ENCODE data around the gene INPP5D. TPM values are rescaled to one million over a fixed set of nuclear protein-coding genes. Genes with fewer than 3 reads are reported as not detected.

The INPP5D gene
- total RNA-seq, 4 donors from 2014 or later, result 11.6 to 333 (median 26.2) TPM

DNA sequence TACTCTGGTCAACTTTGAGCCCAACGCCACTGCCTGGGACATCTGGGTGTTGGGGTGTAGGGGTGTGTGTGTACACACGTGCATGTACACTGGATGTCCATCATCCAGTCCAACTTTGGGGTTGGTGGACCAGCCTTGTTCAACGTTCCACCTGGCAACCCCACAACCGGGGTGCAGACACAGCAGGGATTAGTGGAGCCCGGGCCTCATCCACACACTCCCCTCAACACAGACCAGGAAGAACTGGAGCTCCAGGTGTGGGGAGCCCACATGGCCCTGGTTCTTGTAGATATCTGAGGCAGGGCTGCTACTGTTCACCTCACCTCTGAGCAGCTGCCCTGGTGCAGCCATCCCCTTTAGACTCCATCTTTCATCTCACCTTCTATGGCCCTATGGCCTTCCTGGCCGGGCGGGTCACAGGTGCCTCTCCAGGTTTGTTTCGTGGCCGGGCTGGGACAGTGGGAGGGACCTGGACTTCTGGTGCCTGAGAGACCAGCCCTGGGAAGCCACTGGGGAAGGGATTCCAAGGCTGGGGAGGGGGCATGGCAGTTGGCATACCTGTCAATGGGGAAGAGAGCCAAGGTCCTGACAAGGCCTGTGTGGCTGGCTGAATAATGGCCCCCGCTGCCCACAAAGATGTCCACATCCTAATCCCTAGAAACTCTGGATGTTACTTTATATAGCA, 20.2 kb upstream of the INPP5D start:
- H3K4me1 ChIP-seq, result no peaks in the 10 kb centered on the region
- no peak for TF ChIP-seq POLR2A (IDR thresholded peaks at IDR 0.05)
- TF ChIP-seq, protein P1, sequence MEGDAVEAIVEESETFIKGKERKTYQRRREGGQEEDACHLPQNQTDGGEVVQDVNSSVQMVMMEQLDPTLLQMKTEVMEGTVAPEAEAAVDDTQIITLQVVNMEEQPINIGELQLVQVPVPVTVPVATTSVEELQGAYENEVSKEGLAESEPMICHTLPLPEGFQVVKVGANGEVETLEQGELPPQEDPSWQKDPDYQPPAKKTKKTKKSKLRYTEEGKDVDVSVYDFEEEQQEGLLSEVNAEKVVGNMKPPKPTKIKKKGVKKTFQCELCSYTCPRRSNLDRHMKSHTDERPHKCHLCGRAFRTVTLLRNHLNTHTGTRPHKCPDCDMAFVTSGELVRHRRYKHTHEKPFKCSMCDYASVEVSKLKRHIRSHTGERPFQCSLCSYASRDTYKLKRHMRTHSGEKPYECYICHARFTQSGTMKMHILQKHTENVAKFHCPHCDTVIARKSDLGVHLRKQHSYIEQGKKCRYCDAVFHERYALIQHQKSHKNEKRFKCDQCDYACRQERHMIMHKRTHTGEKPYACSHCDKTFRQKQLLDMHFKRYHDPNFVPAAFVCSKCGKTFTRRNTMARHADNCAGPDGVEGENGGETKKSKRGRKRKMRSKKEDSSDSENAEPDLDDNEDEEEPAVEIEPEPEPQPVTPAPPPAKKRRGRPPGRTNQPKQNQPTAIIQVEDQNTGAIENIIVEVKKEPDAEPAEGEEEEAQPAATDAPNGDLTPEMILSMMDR (IDR thresholded peaks at IDR 0.05), result no peak
- H3K9me3 ChIP-seq, result no peaks in the 10 kb centered on the region
- no peak for DNase-seq
- H3K4me3 ChIP-seq, result no peak overlapping the region
- no peaks in the 10 kb centered on the region for H3K27me3 ChIP-seq
- H3K36me3 ChIP-seq, result no peaks in the 10 kb centered on the region
- no peak overlapping the region for H3K27ac ChIP-seq

DNA sequence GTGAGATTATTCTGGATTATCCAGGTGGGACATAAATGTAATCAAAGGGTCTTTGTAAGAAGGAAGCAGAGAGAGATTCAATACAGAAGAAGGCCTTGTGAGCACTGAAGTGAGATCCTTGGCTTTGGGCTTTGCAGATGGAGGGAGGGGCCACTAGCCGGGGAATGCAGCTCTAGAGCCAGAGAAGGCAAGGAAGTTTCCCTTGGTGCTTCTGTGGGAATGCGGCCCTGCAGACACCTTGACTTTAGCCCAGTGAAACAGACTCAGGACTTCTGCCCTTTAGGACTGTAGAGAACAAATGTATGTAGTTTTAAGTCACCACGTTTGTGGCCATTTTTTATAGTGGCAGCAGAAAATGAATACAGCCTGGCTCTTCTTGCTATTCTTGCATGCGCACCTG, 19.6 kb upstream of the INPP5D start:
- TF ChIP-seq POLR2A (IDR thresholded peaks at IDR 0.05), result no peak
- TF ChIP-seq, protein P1 (IDR thresholded peaks at IDR 0.05), result no peak
- H3K27ac ChIP-seq, result no peak overlapping the region
- no peaks in the 10 kb centered on the region for H3K9me3 ChIP-seq
- H3K4me1 ChIP-seq, result no peaks in the 10 kb centered on the region
- H3K36me3 ChIP-seq, result no peaks in the 10 kb centered on the region
- no peaks in the 10 kb centered on the region for H3K27me3 ChIP-seq
- no peak overlapping the region for H3K4me3 ChIP-seq
- DNase-seq, result no peak

DNA sequence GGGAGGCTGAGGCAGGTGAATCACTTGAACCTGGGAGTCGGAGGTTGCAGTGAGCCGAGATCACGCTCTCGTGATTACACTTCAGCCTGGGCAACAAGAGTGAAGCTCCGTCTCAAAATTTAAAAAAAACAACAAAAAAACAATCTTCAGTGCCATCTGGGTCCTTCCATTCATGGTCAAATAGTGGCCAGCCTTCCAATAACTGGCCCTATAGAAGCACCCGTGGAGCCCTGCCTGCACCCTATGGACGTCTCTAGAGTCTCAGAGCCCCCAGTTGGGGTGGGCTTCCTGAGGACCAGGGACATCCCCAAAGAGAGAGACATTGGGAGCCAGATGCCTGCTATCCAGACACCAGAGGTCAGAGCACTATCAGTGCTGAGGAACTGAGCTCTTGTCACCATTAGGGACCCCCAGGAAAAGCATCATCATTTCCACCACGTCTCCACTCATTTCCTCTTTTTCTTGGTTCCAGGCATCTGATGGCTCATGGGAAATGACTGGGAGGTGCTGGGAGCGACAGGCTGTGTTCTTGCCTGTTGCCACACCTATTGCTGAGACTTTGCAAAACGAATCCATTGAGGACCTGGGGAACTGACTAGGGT, 18.3 kb upstream of the INPP5D start:
- DNase-seq, result no peak

DNA sequence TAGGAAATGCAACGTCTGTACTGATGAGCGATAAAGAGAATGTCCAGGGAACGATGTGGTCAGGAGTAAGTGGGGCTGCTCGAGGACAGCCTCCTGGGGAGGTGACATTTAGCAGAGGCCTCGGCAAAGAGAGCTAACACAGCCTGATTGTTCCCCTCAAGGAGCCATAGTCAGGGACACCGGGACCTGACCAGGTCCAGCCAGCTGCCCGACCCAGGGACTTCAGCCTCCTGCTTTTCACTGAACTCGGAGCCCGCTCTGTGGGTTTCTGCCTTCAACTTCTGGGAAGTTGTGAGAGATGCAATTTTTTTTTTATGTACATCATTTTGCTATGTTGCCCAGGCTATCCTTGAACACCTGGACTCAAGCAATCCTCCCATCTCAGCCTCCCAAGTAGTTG, 17.6 kb upstream of the INPP5D start:
- Histone ChIP-seq H3K27ac (no peak overlapping the region), H3K9me3 (no peaks in the 10 kb centered on the region), H3K4me1 (no peaks in the 10 kb centered on the region), H3K27me3 (no peaks in the 10 kb centered on the region), H3K4me3 (no peak overlapping the region), H3K36me3 (no peaks in the 10 kb centered on the region)
- no peak for DNase-seq
- TF ChIP-seq, protein P1 (IDR thresholded peaks at IDR 0.05), result no peak
- TF ChIP-seq POLR2A (IDR thresholded peaks at IDR 0.05), result no peak

More for the DNA sequence above, 18.3 kb upstream of the INPP5D start:
- Histone ChIP-seq H3K27me3 (no peaks in the 10 kb centered on the region), H3K4me1 (no peaks in the 10 kb centered on the region), H3K36me3 (no peaks in the 10 kb centered on the region), H3K9me3 (no peaks in the 10 kb centered on the region), H3K27ac (no peak overlapping the region), H3K4me3 (no peak overlapping the region)
- TF ChIP-seq POLR2A (IDR thresholded peaks at IDR 0.05), result no peak
- TF ChIP-seq, protein P1 (IDR thresholded peaks at IDR 0.05), result no peak

DNA sequence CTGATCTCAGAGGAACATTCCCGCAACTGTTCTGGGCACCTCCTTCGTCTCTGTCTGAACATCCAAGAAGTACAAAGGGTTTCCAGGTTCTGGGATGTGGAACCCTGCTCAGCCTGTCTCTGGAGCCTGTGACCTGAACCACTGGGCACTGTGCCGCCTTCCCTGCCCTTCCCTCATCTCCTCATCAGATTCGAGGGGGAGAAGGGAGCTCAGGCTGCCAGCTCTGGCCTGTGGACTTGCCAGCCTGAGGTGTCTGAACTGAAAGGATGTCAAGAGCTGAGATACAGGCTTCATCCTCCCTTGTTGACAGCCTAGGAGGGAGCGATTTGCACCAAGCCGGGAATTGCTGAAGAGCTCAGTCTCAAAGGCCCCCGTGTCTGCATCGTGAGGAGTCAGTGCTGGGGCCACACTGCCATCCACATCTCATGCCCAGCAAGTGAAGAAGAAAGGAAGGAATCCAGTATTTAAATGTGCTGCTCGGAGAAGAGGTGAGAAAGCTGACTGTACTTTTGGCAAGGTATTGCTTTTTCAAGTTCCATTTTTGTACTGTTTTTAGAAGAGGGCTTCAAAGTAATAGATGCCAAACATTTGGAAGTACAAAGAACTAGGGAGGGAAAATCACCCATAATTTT, 15.1 kb upstream of the INPP5D start:
- Histone ChIP-seq H3K27me3 (no peaks in the 10 kb centered on the region), H3K9me3 (no peaks in the 10 kb centered on the region), H3K36me3 (no peaks in the 10 kb centered on the region), H3K27ac (no peak overlapping the region), H3K4me3 (no peak overlapping the region), H3K4me1 (no peaks in the 10 kb centered on the region)
- DNase-seq, result no peak
- no peak for TF ChIP-seq POLR2A (IDR thresholded peaks at IDR 0.05)
- TF ChIP-seq, protein P1 (IDR thresholded peaks at IDR 0.05), result no peak
